Spleen (tissue), 11 donors: ENCODE data around the gene GREB1L. TPM values are rescaled to one million over a fixed set of nuclear protein-coding genes. Genes with fewer than 3 reads are reported as not detected.

Source experiments
- DNase-seq: peaks from one replicate; pipeline ENCODE4 v3.0.0-alpha.2; 2020
- H3K27ac ChIP-seq, 8 donors: fragments of 200-600 bp; sonication (generic) in 7 of 8; 1 replicate in 4 of 8; 2 replicates in 4 of 8; pipeline versions ENCODE4 v1.5.0 to v1.8.0; 2016 to 2021; ENCODE audit warnings: inconsistent platforms in 4 of 8, mild to moderate bottlenecking in 4 of 8, moderate library complexity in 1 of 8
- H3K27me3 ChIP-seq, 7 donors: fragments of 200-600 bp; sonication (generic) in 6 of 7; replicated peaks in 1 of 7; 1 replicate in 4 of 7; 2 replicates in 3 of 7; pipeline versions ENCODE4 v1.5.0 to v1.8.0; 2016 to 2021; ENCODE audit warnings: inconsistent platforms in 3 of 7, mild to moderate bottlenecking in 1 of 7
- H3K36me3 ChIP-seq, 6 donors: fragments of 200-600 bp; sonication (generic) in 5 of 6; 1 replicate in 4 of 6; 2 replicates in 2 of 6; pipeline versions ENCODE4 v1.5.0 to v1.8.0; 2016 to 2021; ENCODE audit warnings: inconsistent platforms in 2 of 6
- H3K4me1 ChIP-seq, 6 donors: fragments of 200-600 bp; sonication (generic) in 5 of 6; 1 replicate in 3 of 6; 2 replicates in 3 of 6; pipeline versions ENCODE4 v1.5.0 to v1.8.0; 2016 to 2021; ENCODE audit warnings: inconsistent platforms in 3 of 6
- H3K4me3 ChIP-seq, 8 donors: fragments of 200-600 bp; sonication (generic) in 7 of 8; 1 replicate in 4 of 8; 2 replicates in 4 of 8; pipeline versions ENCODE4 v1.5.0 to v1.8.0; 2016 to 2021; ENCODE audit warnings: inconsistent platforms in 4 of 8, mild to moderate bottlenecking in 4 of 8, moderate library complexity in 2 of 8
- H3K9me3 ChIP-seq, 8 donors: fragments of 200-600 bp; sonication (generic) in 7 of 8; 1 replicate in 4 of 8; 2 replicates in 4 of 8; pipeline versions ENCODE4 v1.5.0 to v1.8.0; 2016 to 2021; ENCODE audit warnings: inconsistent platforms in 4 of 8
- POLR2A ChIP-seq, 3 donors: fragments of 450-650 bp; IDR thresholded peaks; one replicate each; pipeline ENCODE4 v1.5.1; 2017; ENCODE audit warnings: antibody characterized with exemption in 3 of 3, mild to moderate bottlenecking in 1 of 3
- POLR2AphosphoS5 ChIP-seq, 3 donors: sonication (generic); formaldehyde crosslinking; IDR thresholded peaks; one replicate each; pipeline ENCODE4 v1.5.1; 2017; ENCODE audit warnings: antibody characterized with exemption in 3 of 3
- intact Hi-C: fragments of 100-400 bp; cut with DNase I; formaldehyde crosslinking; loops from one replicate; pipeline ENCODE4 v1.15.0; 2023; ENCODE audit warnings: low total_unique reads
- polyA plus RNA-seq, 3 donors: library from polyadenylated mRNA; stranded (reverse); fragments of 200-250 nt; gene quantifications; one replicate each; pipeline ENCODE4 v1.2.1, GENCODE V29; 2013
- small RNA-seq, 4 donors: library from RNA; depleted of rRNA; stranded (forward); fragments of <200 nt; gene quantifications; one replicate each; pipeline ENCODE3, GENCODE V24; 2016
- total RNA-seq, 7 donors: library from RNA; depleted of rRNA in 3 of 7; stranded (reverse); fragments of >200 nt in 3 of 7; fragmentation: NEBNext Ultra II Directional in 4 of 7; extraction: Animal tissue kit (Norgen Biotek cat#: 25700) in 4 of 7; gene quantifications; one replicate each; pipeline versions ENCODE4 v1.1.0 to v1.2.1, GENCODE V29; 2016 to 2021
- TF ChIP-seq, protein P1 (sequence below), 11 experiments: fragments of 200-600 bp in 7 of 11; fragments of 450-650 bp in 4 of 11; sonication (generic) in 4 of 11; IDR thresholded peaks in 8 of 11; conservative IDR thresholded peaks in 3 of 11; 1 replicate in 7 of 11; 2 replicates in 4 of 11; pipeline versions ENCODE4 v1.4.0 to v1.8.0; 2016 to 2021; ENCODE audit warnings: antibody characterized with exemption in 11 of 11, inconsistent platforms in 4 of 11, mild to moderate bottlenecking in 1 of 11
- donor health status: healthy with polysubstance abuse.
- donor health status: DM: no; HTN: no; CAD: no; lungs with moderate emphysema.
- donor health status: DM: no; HTN: no; CAD: no.
- donor health status: Bipolar disorder and iron deficiency.
- donor health status: healthy.
- donor health status: DM: no; HTN: no; CAD: no.
- donor health status: DM: yes; HTN: yes; CAD: no.

GREB1L gene
- total and polyA plus RNA-seq, 10 donors, result under 0.01 to 0.79 (median 0.57) TPM

DNA sequence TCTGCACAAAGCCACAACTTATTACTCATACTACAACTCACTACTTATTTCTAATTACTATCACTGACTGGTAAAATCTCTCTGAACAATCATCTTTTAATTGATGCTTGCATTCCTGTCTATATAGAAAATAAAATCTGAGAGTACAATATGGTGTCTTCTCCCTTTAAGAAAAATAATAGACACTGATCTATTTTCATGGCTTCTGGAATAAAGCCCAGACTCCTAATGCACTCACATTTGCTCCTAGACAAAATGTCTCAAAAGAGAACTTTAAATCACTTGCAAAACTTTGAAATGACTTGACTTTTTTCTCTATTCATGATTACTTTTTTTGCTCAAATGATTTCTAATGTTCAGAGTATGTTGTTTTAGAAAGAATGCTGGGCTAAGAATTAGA is 329.7 kb downstream of the GREB1L start:
- TF ChIP-seq POLR2AphosphoS5 (IDR thresholded peaks at IDR 0.05), result no peak
- TF ChIP-seq, protein P1, sequence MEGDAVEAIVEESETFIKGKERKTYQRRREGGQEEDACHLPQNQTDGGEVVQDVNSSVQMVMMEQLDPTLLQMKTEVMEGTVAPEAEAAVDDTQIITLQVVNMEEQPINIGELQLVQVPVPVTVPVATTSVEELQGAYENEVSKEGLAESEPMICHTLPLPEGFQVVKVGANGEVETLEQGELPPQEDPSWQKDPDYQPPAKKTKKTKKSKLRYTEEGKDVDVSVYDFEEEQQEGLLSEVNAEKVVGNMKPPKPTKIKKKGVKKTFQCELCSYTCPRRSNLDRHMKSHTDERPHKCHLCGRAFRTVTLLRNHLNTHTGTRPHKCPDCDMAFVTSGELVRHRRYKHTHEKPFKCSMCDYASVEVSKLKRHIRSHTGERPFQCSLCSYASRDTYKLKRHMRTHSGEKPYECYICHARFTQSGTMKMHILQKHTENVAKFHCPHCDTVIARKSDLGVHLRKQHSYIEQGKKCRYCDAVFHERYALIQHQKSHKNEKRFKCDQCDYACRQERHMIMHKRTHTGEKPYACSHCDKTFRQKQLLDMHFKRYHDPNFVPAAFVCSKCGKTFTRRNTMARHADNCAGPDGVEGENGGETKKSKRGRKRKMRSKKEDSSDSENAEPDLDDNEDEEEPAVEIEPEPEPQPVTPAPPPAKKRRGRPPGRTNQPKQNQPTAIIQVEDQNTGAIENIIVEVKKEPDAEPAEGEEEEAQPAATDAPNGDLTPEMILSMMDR (IDR thresholded peaks at IDR 0.05 in 8 of 11, conservative IDR thresholded peaks at IDR 0.05 in 3 of 11), result no peak
- no peak for TF ChIP-seq POLR2A (IDR thresholded peaks at IDR 0.05)
- Histone ChIP-seq H3K9me3 (no peaks in the 10 kb centered on the region), H3K4me1 (no peaks in the 10 kb centered on the region), H3K27me3 (no peaks in the 10 kb centered on the region), H3K27ac (no peak overlapping the region), H3K4me3 (no peak overlapping the region), H3K36me3 (peaks cover 2 to 100% (median 62%) of the 10 kb centered on the region in 6 donors)
- DNase-seq, result no peak
- intact Hi-C loops, result no loop called here

Small RNA genes within 50 kb of the gene (small RNA-seq; reads per million reads assigned to genes)
- 0 reads per million in 4 donors for gene RF00603

Other genes with a start within 250 kb of the GREB1L start
- 100 to 1,000 TPM in 2 of 7 donors, 10 to 100 TPM in 5; 62.7 to 111 (median 88.3) TPM for gene ROCK1, start 130.4 kb upstream of the GREB1L start, total RNA-seq
- gene ROCK1, start 130.4 kb upstream of the GREB1L start, polyA plus RNA-seq, result 10 to 100 TPM in 1 of 3 donors, 1 to 10 TPM in 2; 8.9 to 14.7 (median 9.1) TPM